Measurements from ENCODE around the gene RABL2B.
A peak's percentile ranks its signal among the peaks of the same experiment; 100 is the strongest.

DNA sequence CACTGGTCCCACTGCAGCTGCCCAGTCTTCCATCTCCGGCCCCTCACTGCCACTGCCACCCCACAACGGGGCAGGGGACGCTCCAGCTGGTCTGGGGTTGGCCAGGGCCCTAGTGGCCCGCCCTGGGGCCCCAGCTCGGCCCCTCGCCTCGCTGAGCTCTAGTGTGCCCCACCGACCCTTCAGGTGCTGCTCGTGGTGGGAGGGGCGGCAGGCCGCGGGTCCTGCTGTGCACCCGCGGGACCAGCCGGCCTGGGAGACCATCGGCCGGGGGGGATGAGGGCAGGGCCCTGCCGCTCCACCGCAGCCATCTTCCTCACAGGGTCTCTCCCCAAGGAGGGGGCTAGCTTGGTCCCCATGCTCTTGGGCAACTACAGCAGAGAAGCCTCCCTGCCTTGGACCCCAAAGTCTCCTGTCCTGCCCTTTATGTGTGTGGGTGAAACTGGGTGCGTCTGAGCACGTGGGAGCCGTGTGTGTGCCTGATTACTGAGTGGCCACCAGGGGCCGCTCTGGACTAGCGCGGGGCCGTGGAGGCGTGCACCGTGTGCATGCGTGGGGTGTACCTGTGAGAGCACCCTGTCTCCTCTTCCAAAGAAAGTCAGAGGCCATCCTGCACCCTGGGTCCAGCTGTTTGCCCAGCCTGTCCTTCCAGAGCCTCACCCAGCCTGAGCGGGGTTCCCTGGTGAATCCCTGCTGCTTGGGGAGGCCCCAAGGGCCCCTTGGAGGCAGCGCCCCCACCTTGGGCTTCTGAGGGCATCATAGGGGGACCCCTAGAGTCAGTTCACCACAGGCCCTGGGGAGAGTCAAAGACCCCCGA is 51.4 kb downstream of the RABL2B start:
- TF ChIP-seq, protein P1, sequence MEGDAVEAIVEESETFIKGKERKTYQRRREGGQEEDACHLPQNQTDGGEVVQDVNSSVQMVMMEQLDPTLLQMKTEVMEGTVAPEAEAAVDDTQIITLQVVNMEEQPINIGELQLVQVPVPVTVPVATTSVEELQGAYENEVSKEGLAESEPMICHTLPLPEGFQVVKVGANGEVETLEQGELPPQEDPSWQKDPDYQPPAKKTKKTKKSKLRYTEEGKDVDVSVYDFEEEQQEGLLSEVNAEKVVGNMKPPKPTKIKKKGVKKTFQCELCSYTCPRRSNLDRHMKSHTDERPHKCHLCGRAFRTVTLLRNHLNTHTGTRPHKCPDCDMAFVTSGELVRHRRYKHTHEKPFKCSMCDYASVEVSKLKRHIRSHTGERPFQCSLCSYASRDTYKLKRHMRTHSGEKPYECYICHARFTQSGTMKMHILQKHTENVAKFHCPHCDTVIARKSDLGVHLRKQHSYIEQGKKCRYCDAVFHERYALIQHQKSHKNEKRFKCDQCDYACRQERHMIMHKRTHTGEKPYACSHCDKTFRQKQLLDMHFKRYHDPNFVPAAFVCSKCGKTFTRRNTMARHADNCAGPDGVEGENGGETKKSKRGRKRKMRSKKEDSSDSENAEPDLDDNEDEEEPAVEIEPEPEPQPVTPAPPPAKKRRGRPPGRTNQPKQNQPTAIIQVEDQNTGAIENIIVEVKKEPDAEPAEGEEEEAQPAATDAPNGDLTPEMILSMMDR (IDR thresholded peaks at IDR 0.05), result peak; percentile 88
- no peak for TF ChIP-seq POLR2AphosphoS5 (IDR thresholded peaks at IDR 0.05; ENCODE audit: low read depth, low read length)
- TF ChIP-seq, protein P2, sequence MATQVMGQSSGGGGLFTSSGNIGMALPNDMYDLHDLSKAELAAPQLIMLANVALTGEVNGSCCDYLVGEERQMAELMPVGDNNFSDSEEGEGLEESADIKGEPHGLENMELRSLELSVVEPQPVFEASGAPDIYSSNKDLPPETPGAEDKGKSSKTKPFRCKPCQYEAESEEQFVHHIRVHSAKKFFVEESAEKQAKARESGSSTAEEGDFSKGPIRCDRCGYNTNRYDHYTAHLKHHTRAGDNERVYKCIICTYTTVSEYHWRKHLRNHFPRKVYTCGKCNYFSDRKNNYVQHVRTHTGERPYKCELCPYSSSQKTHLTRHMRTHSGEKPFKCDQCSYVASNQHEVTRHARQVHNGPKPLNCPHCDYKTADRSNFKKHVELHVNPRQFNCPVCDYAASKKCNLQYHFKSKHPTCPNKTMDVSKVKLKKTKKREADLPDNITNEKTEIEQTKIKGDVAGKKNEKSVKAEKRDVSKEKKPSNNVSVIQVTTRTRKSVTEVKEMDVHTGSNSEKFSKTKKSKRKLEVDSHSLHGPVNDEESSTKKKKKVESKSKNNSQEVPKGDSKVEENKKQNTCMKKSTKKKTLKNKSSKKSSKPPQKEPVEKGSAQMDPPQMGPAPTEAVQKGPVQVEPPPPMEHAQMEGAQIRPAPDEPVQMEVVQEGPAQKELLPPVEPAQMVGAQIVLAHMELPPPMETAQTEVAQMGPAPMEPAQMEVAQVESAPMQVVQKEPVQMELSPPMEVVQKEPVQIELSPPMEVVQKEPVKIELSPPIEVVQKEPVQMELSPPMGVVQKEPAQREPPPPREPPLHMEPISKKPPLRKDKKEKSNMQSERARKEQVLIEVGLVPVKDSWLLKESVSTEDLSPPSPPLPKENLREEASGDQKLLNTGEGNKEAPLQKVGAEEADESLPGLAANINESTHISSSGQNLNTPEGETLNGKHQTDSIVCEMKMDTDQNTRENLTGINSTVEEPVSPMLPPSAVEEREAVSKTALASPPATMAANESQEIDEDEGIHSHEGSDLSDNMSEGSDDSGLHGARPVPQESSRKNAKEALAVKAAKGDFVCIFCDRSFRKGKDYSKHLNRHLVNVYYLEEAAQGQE (IDR thresholded peaks at IDR 0.05; ENCODE audit: insufficient read depth in 1 of 2, low read depth in 2 of 2, low read length in 1 of 2), result no peak
